Trophoblast cell (in vitro differentiated cells and primary cell): ENCODE results near the gene SLC16A8.

ENCODE experiments used
- DNase-seq, 2 donors: peaks; one replicate each; pipeline ENCODE4 v3.0.0-alpha.2; 2016
- H2AFZ ChIP-seq: 2 replicates; pipeline ENCODE4 v1.6.1; 2013; ENCODE audit warnings: low read length, moderate library complexity, mild to moderate bottlenecking; ENCODE audit not compliant: insufficient read depth, poor library complexity
- H2AK5ac ChIP-seq: 2 replicates; pipeline ENCODE4 v1.6.1; 2013; ENCODE audit warnings: mild to moderate bottlenecking, low read length
- H2BK120ac ChIP-seq: 2 replicates; pipeline ENCODE4 v1.6.1; 2013; ENCODE audit warnings: low read length, mild to moderate bottlenecking, moderate library complexity; ENCODE audit not compliant: insufficient read depth, poor library complexity
- H2BK12ac ChIP-seq: 2 replicates; pipeline ENCODE4 v1.6.1; 2013; ENCODE audit warnings: mild to moderate bottlenecking, low read length, moderate library complexity
- H2BK5ac ChIP-seq: 2 replicates; pipeline ENCODE4 v1.6.1; 2013; ENCODE audit warnings: low read length, low read depth, moderate library complexity, mild to moderate bottlenecking; ENCODE audit not compliant: poor library complexity
- H3K14ac ChIP-seq: 2 replicates; pipeline ENCODE4 v1.6.1; 2013; ENCODE audit warnings: mild to moderate bottlenecking, low read length
- H3K18ac ChIP-seq: 2 replicates; pipeline ENCODE4 v1.6.1; 2013; ENCODE audit warnings: mild to moderate bottlenecking, low read length
- H3K23ac ChIP-seq: 2 replicates; pipeline ENCODE4 v1.6.1; 2013; ENCODE audit warnings: low read length
- H3K27ac ChIP-seq: 2 replicates; pipeline ENCODE4 v1.5.1; 2013; ENCODE audit warnings: low read depth, mild to moderate bottlenecking, inconsistent platforms, low read length, moderate library complexity
- H3K27me3 ChIP-seq: 2 replicates; pipeline ENCODE4 v1.6.1; 2013; ENCODE audit warnings: inconsistent platforms, mild to moderate bottlenecking, low read length, moderate library complexity; ENCODE audit not compliant: insufficient read depth
- H3K36me3 ChIP-seq, 2 experiments: 1 replicate in 1 of 2; 2 replicates in 1 of 2; pipeline ENCODE4 v1.6.1; 2013; ENCODE audit warnings: low read length in 2 of 2, mild to moderate bottlenecking in 2 of 2, moderate library complexity in 1 of 2; ENCODE audit not compliant: insufficient read depth in 2 of 2, control insufficient read depth in 1 of 2
- H3K4ac ChIP-seq: 2 replicates; pipeline ENCODE4 v1.6.1; 2013; ENCODE audit warnings: low read depth, mild to moderate bottlenecking, low read length, moderate library complexity
- H3K4me1 ChIP-seq, 2 experiments: 1 replicate in 1 of 2; 2 replicates in 1 of 2; pipeline ENCODE4 v1.6.1; 2013; ENCODE audit warnings: low read length in 2 of 2, mild to moderate bottlenecking in 2 of 2, moderate library complexity in 1 of 2; ENCODE audit not compliant: insufficient read depth in 2 of 2, control insufficient read depth in 1 of 2
- H3K4me2 ChIP-seq: 2 replicates; pipeline ENCODE4 v1.6.1; 2013; ENCODE audit warnings: inconsistent platforms, mild to moderate bottlenecking, low read length, moderate library complexity
- H3K4me3 ChIP-seq: 2 replicates; pipeline ENCODE4 v1.5.1; 2013; ENCODE audit warnings: mild to moderate bottlenecking, low read depth, low read length, inconsistent platforms
- H3K79me1 ChIP-seq: one replicate; pipeline ENCODE4 v1.6.1; 2013; ENCODE audit warnings: low read length
- H3K79me2 ChIP-seq: 2 replicates; pipeline ENCODE4 v1.6.1; 2013; ENCODE audit warnings: low read length, mild to moderate bottlenecking; ENCODE audit not compliant: control insufficient read depth, insufficient read depth, poor library complexity
- H3K9ac ChIP-seq: 2 replicates; pipeline ENCODE4 v1.6.1; 2013; ENCODE audit warnings: mild to moderate bottlenecking, low read length
- H3K9me3 ChIP-seq: 2 replicates; pipeline ENCODE4 v1.6.1; 2013; ENCODE audit warnings: low read depth, mild to moderate bottlenecking, control low read depth, inconsistent platforms, low read length; ENCODE audit not compliant: insufficient read depth
- H4K12ac ChIP-seq: 2 replicates; pipeline ENCODE4 v1.6.1; 2013; ENCODE audit warnings: low read depth, mild to moderate bottlenecking, low read length, moderate library complexity
- H4K8ac ChIP-seq: 2 replicates; pipeline ENCODE4 v1.6.1; 2013; ENCODE audit warnings: low read depth, mild to moderate bottlenecking, low read length, moderate library complexity
- H4K91ac ChIP-seq: one replicate; pipeline ENCODE4 v1.6.1; 2013; ENCODE audit warnings: low read depth, mild to moderate bottlenecking, low read length, moderate library complexity
- WGBS: extraction: QIAGEN DNeasy Blood & Tissue Kit; methylation state at CpG from one replicate; pipeline ENCODE4 v1.1.7; 2013; ENCODE audit warnings: missing lambda C conversion rate; ENCODE audit not compliant: insufficient read length, insufficient coverage; ENCODE audit errors: extremely low coverage; 5-methylcytosine and 5-hydroxymethylcytosine counted together

Gene SLC16A8

GRCh38 chr22:38030311-38031133, 53.5 kb downstream of the SLC16A8 start:
- WGBS: no CpG with 5 or more reads among the region's 16 CpGs

GRCh38 chr22:38029901-38030300, 54.1 kb downstream of the SLC16A8 start:
- Histone ChIP-seq H3K4ac (no peak overlapping the region), H3K18ac (no peak overlapping the region), H3K36me3 (no peaks in the 10 kb centered on the region), H3K23ac (no peak overlapping the region), H3K4me2 (no peak overlapping the region), H2BK5ac (no peak overlapping the region), H3K79me1 (peaks cover 12% of the 10 kb centered on the region), H3K4me1 (peaks cover 19 to 23% of the 10 kb centered on the region in 2 experiments), H3K27ac (no peak overlapping the region), H3K9me3 (no peaks in the 10 kb centered on the region), H4K91ac (no peak overlapping the region), H2AK5ac (no peak overlapping the region), H2AFZ (no peak overlapping the region), H3K14ac (no peak overlapping the region), H2BK12ac (no peak overlapping the region), H2BK120ac (no peak overlapping the region), H3K79me2 (peaks cover 3% of the 10 kb centered on the region), H4K8ac (no peak overlapping the region), H3K4me3 (no peak overlapping the region), H3K27me3 (no peaks in the 10 kb centered on the region), H4K12ac (no peak overlapping the region), H3K9ac (no peak overlapping the region)
- DNase-seq: no peak
- no CpG with 5 or more reads among the region's 5 CpGs for WGBS

More at GRCh38 chr22:38030311-38031133, 53.5 kb downstream of the SLC16A8 start:
- H2BK12ac ChIP-seq: no peak overlapping the region
- no peak overlapping the region for H2AFZ ChIP-seq
- no peaks in the 10 kb centered on the region for H3K27me3 ChIP-seq
- no peak overlapping the region for H4K8ac ChIP-seq
- H3K4ac ChIP-seq: no peak overlapping the region
- H3K4me2 ChIP-seq: no peak overlapping the region
- no peak overlapping the region for H3K23ac ChIP-seq
- H3K9ac ChIP-seq: no peak overlapping the region
- no peak overlapping the region for H3K27ac ChIP-seq
- H4K91ac ChIP-seq: no peak overlapping the region
- H3K18ac ChIP-seq: no peak overlapping the region
- no peak overlapping the region for H3K4me3 ChIP-seq
- H3K79me2 ChIP-seq: peaks cover 3% of the 10 kb centered on the region
- no peaks in the 10 kb centered on the region for H3K9me3 ChIP-seq
- H3K79me1 ChIP-seq: peaks cover 12% of the 10 kb centered on the region
- no peak overlapping the region for H2AK5ac ChIP-seq
- H2BK120ac ChIP-seq: no peak overlapping the region
- DNase-seq: no peak
- no peaks in the 10 kb centered on the region for H3K36me3 ChIP-seq
- H3K14ac ChIP-seq: no peak overlapping the region
- H2BK5ac ChIP-seq: no peak overlapping the region
- H3K4me1 ChIP-seq: peaks cover 22 to 25% of the 10 kb centered on the region in 2 experiments
- H4K12ac ChIP-seq: no peak overlapping the region

DNA sequence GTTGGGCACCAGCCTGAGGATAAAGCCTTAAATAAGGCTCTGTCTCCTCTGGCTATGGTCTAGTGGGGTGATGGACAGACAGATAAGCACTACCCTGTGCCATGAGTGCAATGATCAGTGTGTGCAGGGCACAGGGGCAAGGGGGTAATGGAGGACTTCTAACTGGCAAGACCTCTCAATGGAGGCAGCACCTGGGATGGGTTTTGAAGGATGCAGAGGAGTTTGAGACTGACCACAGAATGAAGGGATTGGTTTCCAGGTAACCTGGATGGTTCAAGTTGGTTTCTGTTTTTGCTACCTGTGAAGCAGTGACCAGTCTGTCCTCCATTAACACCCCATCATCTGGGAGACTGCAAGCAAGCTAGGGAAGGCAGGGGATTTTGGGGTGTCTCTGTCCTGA, 54.6 kb downstream of the SLC16A8 start:
- Histone ChIP-seq H3K4ac (no peak overlapping the region), H2BK120ac (no peak overlapping the region), H3K18ac (no peak overlapping the region), H2AK5ac (no peak overlapping the region), H4K8ac (no peak overlapping the region), H2BK5ac (no peak overlapping the region), H3K36me3 (no peaks in the 10 kb centered on the region), H3K79me1 (peaks cover 11% of the 10 kb centered on the region), H2AFZ (no peak overlapping the region), H3K23ac (no peak overlapping the region), H3K79me2 (peaks cover 3% of the 10 kb centered on the region), H3K27me3 (no peaks in the 10 kb centered on the region), H2BK12ac (no peak overlapping the region), H4K91ac (no peak overlapping the region), H3K4me1 (peaks cover 17% of the 10 kb centered on the region in 2 experiments), H3K27ac (no peak overlapping the region), H3K4me3 (no peak overlapping the region), H3K4me2 (no peak overlapping the region), H3K9me3 (no peaks in the 10 kb centered on the region), H3K9ac (no peak overlapping the region), H4K12ac (no peak overlapping the region), H3K14ac (no peak overlapping the region)
- DNase-seq: no peak

DNA sequence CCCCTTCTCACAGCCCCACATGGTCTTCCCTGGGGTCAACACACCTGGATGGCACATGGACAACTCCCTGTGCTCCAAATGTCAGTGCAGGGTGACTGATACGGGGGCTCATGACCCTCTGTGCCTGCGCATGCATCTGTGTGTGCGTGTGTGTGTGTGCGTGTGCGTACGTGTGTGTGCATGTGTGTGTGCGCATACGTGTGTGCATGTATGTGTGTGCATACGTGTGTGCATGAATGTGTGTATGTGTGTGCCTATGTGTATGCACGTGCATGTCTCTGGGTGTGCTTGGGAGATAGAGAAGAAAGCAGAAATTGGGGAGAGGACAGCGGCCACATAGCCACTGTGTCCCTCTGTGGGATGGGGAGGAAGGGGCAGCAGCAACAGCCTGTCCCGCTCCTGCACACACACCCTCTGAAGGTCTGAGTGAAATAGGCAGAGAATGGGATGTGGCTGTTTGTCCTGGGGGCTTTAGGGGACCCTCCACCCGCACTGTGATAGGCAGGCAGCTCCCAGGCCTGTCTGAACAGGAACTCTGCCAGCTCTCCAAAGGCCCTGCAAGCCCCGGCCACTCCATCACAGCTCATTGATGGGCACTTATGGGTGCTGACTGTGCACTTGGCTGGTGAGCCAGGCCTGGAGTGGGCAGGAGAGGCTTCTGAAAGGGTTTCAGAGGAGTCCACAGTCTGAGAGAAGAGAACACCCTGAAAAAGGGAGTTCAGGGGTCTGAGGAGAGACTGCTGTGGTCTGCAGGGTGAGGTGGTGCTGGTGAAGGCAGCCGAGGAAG, 55.4 kb downstream of the SLC16A8 start:
- H2BK5ac ChIP-seq: no peak overlapping the region
- no peaks in the 10 kb centered on the region for H3K9me3 ChIP-seq
- H3K4me2 ChIP-seq: no peak overlapping the region
- no peaks in the 10 kb centered on the region for H3K27me3 ChIP-seq
- no peak overlapping the region for H2AFZ ChIP-seq
- H4K91ac ChIP-seq: no peak overlapping the region
- H3K79me2 ChIP-seq: no peaks in the 10 kb centered on the region
- no peak overlapping the region for H3K27ac ChIP-seq
- peaks cover 3% of the 10 kb centered on the region for H3K79me1 ChIP-seq
- no peak overlapping the region for H4K12ac ChIP-seq
- peaks cover 8 to 9% of the 10 kb centered on the region in 2 experiments for H3K4me1 ChIP-seq
- WGBS: no CpG with 5 or more reads among the region's 15 CpGs
- H2BK120ac ChIP-seq: no peak overlapping the region
- H3K4me3 ChIP-seq: no peak overlapping the region
- H2AK5ac ChIP-seq: no peak overlapping the region
- H3K14ac ChIP-seq: no peak overlapping the region
- no peaks in the 10 kb centered on the region for H3K36me3 ChIP-seq
- no peak overlapping the region for H3K23ac ChIP-seq
- H3K18ac ChIP-seq: no peak overlapping the region
- no peak overlapping the region for H4K8ac ChIP-seq
- H2BK12ac ChIP-seq: no peak overlapping the region
- no peak for DNase-seq
- H3K4ac ChIP-seq: no peak overlapping the region
- no peak overlapping the region for H3K9ac ChIP-seq
